ENCODE results near the gene GMDS.
"Not testable (repeated sequence)": the region's sequence is repeated elsewhere in the genome, so short reads cannot be mapped to it uniquely, and the experiment has no call there.

Gene GMDS

GRCh38 chr6:1858196-1858595 is 387.2 kb downstream of the GMDS start:
- DNase-seq (ENCODE audit: low spot score): no peak

- DNase-seq (ENCODE audit: low spot score): no peak
Observed at GRCh38 chr6:1856381-1856780, 389.0 kb downstream of the GMDS start.

GRCh38 chr6:1855890-1856289 is 389.5 kb downstream of the GMDS start:
- no peak for DNase-seq (ENCODE audit: low spot score)

DNA sequence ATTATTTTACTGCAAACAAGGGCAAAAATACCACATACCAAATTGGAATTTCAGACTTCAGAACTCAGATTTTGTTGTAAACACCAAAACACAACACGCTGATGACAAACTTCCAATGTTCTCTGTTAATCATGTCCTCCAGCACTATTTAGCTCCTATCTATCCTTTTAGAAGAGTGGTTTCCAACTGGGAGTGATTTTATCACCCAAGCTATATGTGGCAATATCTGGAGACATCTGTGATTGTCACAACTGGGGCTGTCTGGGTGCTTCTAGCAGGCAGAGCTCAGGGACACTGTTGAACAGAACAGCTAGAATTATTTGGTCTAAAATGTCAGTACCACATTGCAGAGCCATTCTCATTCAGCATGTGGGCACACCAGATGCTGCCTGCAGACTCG is 391.1 kb downstream of the GMDS start:
- no peak for DNase-seq (ENCODE audit: low spot score)

DNA sequence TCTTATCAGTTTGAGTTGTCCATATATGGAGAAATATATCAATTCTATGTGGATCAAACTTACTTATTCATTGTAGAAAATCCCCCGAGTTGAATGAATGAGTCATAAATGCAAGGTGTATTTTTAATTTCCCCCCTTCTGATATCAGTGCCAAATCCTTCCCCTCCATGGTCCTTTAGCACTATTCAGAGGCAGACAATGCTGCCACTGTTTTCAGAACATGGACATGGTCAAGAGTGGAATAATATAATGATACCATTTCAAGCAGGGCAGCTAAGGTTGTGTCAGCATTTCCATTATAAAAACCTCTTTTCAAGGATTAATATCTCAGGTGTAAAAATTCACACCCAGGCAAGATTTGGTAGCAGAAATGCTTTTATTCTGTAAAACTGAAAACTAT is 391.6 kb downstream of the GMDS start:
- DNase-seq (ENCODE audit: low spot score): no peak

DNA sequence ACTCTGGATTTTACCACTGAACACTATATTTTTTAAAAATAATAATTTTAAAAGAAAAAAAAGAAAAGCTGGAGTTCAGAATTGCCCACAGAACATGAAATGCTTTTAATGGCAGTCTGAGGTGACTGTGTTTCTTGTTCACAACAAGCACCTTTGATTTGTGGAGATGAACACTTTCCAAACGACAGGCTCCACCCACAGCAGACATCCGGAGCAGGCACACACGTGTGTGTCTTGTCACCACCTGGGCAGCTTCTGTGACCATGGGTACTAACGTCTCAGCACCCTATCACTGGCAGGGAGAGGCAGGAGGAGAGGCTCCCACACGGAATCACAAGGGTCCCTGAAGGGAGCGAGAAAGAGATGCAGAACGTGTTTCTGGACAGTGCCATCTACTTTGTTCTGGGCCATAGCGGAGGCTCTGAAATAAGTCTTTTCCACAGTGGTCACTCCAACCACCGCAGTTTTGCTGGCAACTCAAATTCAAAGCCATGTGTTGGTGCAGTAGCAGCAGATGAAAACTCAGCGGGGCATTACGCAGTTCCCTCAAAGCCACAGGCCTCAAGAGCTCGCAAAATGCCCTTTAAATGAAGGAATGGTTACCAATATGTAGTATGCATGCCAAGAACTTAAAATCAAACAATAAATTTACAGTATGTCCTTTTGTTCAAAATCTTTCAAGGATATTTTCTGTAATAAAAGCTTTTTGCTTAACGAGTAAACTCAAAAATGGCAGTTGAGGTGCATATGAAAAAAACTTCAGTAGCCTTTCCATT is 393.5 kb downstream of the GMDS start:
- no peak for DNase-seq (ENCODE audit: low spot score)

DNA sequence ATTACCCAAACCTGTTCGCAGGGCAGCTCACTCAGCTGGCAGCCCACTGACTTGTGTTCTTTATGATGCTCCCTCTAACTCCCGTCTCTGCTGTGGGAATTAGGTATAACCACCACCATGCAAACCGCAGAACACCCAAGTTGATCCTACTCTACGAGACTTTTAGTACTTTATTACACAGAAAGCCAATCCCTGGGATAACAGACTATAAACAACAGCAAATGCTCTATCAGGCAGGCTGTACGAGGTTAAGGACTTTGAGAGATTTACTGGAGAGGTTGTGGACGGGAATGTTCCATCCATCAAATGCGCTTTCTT is 394.6 kb downstream of the GMDS start:
- DNase-seq (ENCODE audit: low spot score): no peak

DNA sequence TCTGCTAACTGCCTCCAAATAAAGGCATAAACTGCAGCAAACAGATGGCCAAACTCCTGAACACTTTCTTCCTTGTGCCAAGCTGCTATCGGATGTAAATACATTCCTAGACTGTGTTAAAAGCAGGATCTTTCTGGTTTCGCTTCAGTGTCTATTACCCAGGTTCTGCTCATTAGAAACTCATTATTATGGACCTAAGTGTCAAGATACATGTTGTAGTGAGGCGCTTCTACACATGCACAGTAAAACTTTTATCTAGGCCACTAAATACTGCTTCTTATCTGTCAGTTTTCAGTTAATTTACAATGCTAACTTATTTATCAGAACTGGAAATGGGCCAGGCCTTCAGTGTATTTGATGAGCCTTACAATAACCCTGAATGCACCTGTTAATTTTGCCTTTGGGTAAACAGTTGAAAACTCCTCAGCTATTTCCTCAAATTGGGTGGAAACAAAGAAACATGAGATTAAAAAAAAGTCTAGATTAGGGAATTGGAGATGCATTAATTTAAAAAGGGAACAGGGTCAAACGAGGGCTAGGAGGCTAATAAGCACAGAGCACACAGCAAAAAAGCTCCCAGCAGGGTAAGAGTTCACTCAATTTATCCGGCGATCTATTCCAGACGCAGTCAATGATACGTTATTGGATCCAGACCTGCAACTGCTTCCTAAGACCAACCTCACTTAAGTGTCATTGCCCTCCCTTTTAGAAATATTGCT is 395.1 kb downstream of the GMDS start:
- no peak for DNase-seq (ENCODE audit: low spot score)

- no peak for DNase-seq (ENCODE audit: low spot score)
Observed at GRCh38 chr6:1849691-1850090, 395.7 kb downstream of the GMDS start.

DNA sequence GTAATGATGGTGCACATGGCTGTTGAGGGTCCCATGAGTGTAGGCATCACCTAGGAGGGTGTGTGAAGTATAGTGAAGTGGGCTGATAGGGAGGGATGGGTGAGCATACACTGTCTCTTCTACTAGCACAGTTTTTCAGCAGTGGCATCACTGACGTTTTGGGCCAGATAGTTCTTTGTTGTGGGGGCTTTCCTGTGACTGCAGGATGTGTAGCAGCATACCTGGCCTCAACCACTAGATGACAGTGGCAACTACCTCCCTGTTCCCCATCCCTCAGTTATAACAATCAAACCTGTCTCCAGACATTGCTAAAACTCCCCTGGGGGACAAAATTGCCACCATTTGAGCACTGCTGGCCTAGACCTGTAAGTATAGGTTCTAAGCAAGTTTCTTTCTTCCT is 396.7 kb downstream of the GMDS start:
- DNase-seq (ENCODE audit: low spot score): no peak

- no peak for DNase-seq (ENCODE audit: low spot score)
Observed at GRCh38 chr6:1846611-1847010, 398.8 kb downstream of the GMDS start.

DNA sequence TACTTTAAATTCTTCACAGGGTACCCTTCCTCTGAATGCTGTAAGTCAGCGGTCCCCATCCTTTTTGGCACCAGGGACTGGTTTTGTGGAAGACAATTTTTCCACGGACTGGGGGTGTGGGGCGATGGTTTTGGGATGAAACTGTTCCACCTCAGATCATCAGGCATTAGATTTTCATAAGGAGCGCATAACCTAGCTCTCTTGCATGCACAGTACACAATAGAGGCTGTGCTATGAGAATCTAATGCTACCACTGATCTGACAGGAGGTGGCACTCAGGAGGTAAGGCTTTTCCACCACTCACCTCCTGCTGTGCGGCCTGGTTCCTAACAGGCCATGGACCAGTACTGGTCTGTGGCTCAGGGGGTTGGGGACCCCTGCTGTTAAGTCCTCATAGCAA is 399.9 kb downstream of the GMDS start:
- DNase-seq (ENCODE audit: low spot score): not testable (repeated sequence)

DNA sequence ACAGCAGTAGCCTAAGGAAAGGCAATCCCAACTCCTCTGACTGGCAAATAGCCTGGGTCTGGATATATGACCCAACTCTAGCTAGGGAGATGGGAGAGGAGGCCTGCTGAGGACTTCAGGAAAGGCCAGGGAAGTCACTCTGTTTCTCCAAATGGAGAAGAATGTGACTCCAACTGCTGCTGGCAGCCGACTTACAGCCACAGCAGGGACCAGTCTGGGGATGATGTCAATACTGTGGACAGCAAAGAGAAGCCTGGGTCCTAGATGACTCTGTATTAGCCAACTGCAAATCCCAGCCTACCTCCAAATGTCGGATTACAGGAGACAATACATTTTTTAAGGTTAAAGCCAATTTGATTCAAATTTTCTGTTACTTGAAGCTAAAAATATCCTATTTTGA is 403.1 kb downstream of the GMDS start:
- DNase-seq (ENCODE audit: low spot score): no peak

- DNase-seq (ENCODE audit: low spot score): no peak
Observed at GRCh38 chr6:1841136-1841535, 404.3 kb downstream of the GMDS start.

- no peak for DNase-seq (ENCODE audit: low spot score)
Observed at GRCh38 chr6:1840491-1841121, 404.8 kb downstream of the GMDS start.

DNA sequence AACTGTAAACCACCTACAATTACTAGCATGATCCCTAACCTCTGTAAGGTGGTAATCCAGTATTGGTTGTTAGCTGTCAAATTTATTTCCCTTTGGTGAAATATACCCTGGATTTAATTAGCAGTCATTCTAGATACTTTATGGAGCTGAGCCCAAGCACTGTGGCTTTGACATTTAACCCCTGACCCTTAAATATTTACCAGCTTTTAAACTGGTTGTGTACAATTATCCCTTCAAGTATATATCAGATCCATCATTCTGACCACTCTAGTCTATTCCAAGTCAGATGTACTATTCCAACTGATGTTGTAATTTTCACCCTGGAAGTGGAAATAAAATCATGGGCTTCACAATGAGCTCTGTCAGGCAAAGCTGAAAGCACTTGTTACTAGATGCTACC is 406.0 kb downstream of the GMDS start:
- no peak for DNase-seq (ENCODE audit: low spot score)

- no peak for DNase-seq (ENCODE audit: low spot score)
Observed at GRCh38 chr6:1838604-1839213, 406.7 kb downstream of the GMDS start.

- no peak for DNase-seq (ENCODE audit: low spot score)
Observed at GRCh38 chr6:1837826-1838225, 407.6 kb downstream of the GMDS start.

- no peak for DNase-seq (ENCODE audit: low spot score)
Observed at GRCh38 chr6:1836690-1837089, 408.7 kb downstream of the GMDS start.

- DNase-seq (ENCODE audit: low spot score): no peak
Observed at GRCh38 chr6:1834646-1835516, 410.5 kb downstream of the GMDS start.

DNA sequence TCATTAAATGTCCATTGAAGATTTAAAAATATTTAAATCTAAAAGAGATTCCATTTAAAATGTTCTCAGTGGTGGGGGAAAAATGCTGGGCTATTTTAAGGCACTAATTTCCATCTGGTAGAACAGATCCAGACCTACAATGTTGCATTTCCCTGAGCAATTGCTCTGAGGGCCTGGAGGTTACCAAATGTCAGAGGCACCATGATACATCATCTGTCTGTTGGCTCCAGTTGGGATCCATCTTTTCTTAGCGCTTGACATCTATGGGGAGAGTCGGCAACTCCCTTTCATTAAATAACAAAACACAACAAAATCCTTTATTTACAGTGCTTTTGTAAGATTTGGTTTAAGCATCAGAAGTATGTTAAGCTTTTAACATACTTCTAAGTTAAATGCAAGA is 411.2 kb downstream of the GMDS start:
- no peak for DNase-seq (ENCODE audit: low spot score)
